Measurements from ENCODE around the gene RORB. TPM values are rescaled to one million over a fixed set of nuclear protein-coding genes. Genes with fewer than 3 reads are reported as not detected.

RORB gene
- total RNA-seq, 4 donors from 2014 or later = under 0.01 to 2.5 (median 0.94) TPM; not detected in 1

- no peak for TF ChIP-seq CTCF (IDR thresholded peaks at IDR 0.05)
- no peak for TF ChIP-seq POLR2A (IDR thresholded peaks at IDR 0.05)
- Histone ChIP-seq H3K36me3 (no peaks in the 10 kb centered on the region), H3K4me1 (no peaks in the 10 kb centered on the region), H3K9me3 (no peaks in the 10 kb centered on the region), H3K27ac (no peak overlapping the region), H3K4me3 (no peak overlapping the region), H3K27me3 (no peaks in the 10 kb centered on the region)
- DNase-seq = no peak
Measured at GRCh38 chr9:74554751-74555419, 57.8 kb downstream of the RORB start.

- DNase-seq = no peak
- H3K4me1 ChIP-seq = no peaks in the 10 kb centered on the region
- TF ChIP-seq CTCF (IDR thresholded peaks at IDR 0.05) (no peak), POLR2A (IDR thresholded peaks at IDR 0.05) (no peak)
- no peaks in the 10 kb centered on the region for H3K36me3 ChIP-seq
- H3K27ac ChIP-seq = no peak overlapping the region
- H3K27me3 ChIP-seq = no peaks in the 10 kb centered on the region
- no peak overlapping the region for H3K4me3 ChIP-seq
- H3K9me3 ChIP-seq = no peaks in the 10 kb centered on the region
Measured at GRCh38 chr9:74555565-74555964, 58.4 kb downstream of the RORB start.

GRCh38 chr9:74556685-74557084, 59.5 kb downstream of the RORB start:
- DNase-seq = no peak
- Histone ChIP-seq H3K27ac (no peak overlapping the region), H3K9me3 (no peaks in the 10 kb centered on the region), H3K36me3 (no peaks in the 10 kb centered on the region), H3K4me1 (no peaks in the 10 kb centered on the region), H3K4me3 (no peak overlapping the region), H3K27me3 (no peaks in the 10 kb centered on the region)
- TF ChIP-seq CTCF (IDR thresholded peaks at IDR 0.05) (no peak), POLR2A (IDR thresholded peaks at IDR 0.05) (no peak)

GRCh38 chr9:74557571-74557970, 60.4 kb downstream of the RORB start:
- no peaks in the 10 kb centered on the region for H3K4me1 ChIP-seq
- DNase-seq = no peak
- H3K27me3 ChIP-seq = no peaks in the 10 kb centered on the region
- H3K9me3 ChIP-seq = no peaks in the 10 kb centered on the region
- no peak overlapping the region for H3K4me3 ChIP-seq
- H3K36me3 ChIP-seq = no peaks in the 10 kb centered on the region
- H3K27ac ChIP-seq = no peak overlapping the region
- TF ChIP-seq POLR2A (IDR thresholded peaks at IDR 0.05) = no peak
- TF ChIP-seq CTCF (IDR thresholded peaks at IDR 0.05) = no peak

GRCh38 chr9:74562611-74563010, 65.5 kb downstream of the RORB start:
- no peak for DNase-seq
- Histone ChIP-seq H3K27me3 (no peaks in the 10 kb centered on the region), H3K27ac (no peak overlapping the region), H3K4me1 (no peaks in the 10 kb centered on the region), H3K9me3 (no peaks in the 10 kb centered on the region), H3K36me3 (no peaks in the 10 kb centered on the region), H3K4me3 (no peak overlapping the region)
- TF ChIP-seq POLR2A (IDR thresholded peaks at IDR 0.05) (no peak), CTCF (IDR thresholded peaks at IDR 0.05) (no peak)

Data from Peyer's patch (tissue), 4 donors.